HG03159 (cell line): ENCODE data around the gene IL4I1.

Experiments
- ATAC-seq: cut with Tn5 transposase; IDR thresholded peaks from one replicate; pipeline ENCODE4 v1.9.1; 2021; ENCODE audit warnings: mild to moderate bottlenecking, moderate library complexity; ENCODE audit not compliant: unreplicated experiment

IL4I1 gene

DNA sequence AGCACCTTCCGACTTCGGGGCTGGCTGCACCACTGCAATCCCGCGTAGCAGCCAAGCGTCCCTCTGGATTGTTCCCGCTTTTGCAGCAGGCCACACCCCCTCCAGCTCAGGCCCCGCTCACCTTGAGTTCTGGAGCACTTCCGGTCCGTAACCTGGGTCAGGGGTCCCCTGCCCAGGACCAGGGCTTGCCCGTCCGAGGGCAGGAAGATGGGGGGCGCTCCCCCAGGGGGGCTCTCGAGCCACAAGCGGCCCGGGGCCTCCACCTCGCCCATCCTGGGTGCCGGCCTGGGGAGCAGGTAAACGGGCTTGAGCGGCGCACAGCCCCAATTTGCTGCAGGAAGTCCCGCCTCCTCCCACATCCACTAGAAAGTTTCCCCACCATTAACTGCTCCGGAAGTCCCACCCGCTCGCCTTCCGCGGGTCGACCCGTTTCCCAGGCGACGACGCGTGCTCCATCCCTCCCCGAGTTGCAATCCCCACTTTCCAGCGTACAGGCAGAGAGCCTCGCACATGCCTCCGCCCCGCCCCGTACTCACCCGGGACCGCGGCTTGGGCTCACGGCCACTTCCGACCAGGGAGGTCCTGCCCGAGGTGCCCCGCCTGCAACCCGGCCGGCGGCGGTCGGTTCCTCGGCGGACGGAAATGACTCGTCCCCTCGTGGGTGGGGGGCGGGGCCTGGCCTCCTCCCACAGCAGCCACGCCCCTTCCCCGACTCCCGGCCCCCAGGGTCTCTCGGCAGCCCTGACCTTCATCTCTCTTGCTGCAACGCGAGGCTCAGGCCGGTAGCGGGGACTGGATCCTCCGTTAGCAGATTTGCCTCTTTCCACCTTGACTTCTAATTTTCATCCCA lies 29.5 kb downstream of the IL4I1 start, which contains the start of gene PNKP:
TSS of gene PNKP (minus strand) at position 644 of the 850 bp plus-strand sequence. CDS start at position 272, 372 bp downstream.
- peak; percentile 42 for ATAC-seq

DNA sequence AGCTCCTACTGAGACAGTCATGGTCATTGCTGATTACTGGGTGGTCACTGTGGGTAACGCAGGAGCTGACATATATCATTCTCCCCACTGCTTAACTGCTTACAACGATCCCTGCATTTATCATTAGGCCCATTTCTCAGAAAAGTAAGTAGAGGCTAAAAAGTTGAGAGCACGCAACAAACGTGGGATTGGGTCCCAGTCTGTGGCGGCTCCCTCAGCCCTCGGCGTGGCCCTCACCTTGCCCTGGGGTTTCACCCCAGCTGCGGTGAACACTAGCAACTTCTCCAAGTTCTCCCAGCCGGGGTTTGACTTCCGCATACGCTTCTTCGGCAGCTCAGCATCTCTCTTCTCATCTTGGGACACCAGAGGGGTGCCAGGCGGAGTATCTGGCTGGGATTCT lies 31.8 kb downstream of the IL4I1 start:
- ATAC-seq: no peak

DNA sequence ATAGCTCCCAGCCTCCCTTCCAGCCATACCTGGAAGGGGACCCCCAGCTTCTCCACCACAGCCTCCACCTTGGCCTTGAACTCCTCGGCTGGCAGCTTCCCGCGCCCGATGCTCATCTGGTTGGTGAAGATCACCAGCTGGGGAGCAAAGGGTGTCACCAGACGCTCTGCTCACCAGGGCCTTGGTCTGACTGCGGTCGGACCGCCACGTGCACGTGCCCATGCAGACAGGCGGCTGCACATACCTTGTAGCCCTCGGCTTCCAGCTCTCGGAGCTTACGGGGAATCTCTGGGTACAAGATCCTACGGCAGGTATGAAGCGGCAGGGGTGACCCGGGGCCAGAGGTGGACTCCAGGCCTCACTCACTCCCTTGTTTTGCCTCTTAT lies 32.8 kb downstream of the IL4I1 start:
- no peak for ATAC-seq

DNA sequence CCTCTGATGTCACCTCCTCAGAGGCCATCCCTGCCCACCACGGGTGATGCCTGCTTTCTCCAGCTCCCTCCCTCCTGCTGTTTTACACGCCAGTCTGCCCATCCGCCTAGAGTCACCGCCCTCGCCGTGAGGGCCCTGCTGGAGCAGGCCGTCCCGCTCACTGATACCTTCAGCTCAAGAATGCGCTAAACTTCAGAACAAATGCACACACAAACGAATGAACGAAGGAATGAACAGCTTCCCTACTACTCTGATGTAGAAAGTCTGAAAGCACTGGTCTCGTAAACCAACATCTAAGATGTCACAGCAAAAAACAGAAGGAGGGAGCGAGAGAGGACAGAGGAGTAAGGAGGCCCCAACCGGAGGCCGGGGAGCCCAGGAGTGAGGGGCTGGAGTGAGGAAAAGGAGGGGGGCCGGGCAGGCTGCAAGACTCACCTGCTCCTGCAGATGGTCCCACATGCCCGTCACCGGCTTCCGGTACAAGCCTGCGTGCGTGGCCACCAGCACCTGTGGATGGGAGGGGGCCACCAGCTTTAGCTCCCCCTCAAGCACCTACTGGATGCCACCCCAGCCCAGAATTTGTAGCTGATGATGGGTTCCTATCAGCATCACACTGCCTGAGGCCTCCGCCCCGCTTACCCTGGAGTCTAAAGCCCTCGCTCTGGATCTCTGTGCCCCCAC lies 33.3 kb downstream of the IL4I1 start:
- ATAC-seq: no peak

DNA sequence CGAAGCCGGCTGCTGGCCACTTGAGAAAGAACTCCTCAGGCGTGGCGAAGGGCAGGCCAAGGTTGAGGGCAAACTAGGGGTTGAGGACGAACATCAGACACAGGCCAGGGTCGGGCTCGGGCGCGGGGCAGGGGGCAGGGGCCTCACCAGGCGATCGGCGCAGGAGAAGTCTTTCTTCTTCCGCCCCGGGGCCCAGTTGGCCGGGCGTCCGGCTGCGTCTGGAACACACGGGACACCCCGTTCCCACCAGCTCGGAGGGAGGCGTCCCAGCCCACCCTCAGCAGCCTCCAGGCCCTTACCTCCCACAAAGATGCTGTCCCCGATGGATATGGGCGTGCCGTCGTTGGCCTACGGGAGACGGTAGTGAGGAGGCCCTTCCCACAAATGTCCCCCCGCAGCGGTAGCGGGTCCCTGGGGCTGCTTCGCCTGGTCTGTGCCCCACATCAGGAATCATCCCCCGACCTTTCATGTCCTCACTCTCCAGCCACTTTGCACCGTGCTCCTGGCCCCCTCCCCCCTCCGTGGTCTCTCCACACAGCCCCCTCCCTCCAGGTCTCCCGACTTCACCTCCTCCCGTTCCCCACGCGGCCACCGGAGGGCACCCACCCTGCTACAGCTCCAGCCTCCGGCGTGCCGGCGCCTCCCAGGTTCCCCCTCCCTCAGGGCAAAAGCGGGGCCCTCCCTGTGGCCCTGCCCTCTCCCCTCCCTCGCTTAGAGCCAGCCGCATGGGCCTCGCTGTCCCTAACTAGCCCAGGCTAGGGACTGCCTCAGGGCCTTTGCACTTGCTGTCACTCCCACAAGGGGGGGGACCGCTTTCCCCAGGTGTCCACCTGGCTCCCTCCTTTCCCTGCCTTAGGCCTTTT lies 34.1 kb downstream of the IL4I1 start:
- no peak for ATAC-seq

DNA sequence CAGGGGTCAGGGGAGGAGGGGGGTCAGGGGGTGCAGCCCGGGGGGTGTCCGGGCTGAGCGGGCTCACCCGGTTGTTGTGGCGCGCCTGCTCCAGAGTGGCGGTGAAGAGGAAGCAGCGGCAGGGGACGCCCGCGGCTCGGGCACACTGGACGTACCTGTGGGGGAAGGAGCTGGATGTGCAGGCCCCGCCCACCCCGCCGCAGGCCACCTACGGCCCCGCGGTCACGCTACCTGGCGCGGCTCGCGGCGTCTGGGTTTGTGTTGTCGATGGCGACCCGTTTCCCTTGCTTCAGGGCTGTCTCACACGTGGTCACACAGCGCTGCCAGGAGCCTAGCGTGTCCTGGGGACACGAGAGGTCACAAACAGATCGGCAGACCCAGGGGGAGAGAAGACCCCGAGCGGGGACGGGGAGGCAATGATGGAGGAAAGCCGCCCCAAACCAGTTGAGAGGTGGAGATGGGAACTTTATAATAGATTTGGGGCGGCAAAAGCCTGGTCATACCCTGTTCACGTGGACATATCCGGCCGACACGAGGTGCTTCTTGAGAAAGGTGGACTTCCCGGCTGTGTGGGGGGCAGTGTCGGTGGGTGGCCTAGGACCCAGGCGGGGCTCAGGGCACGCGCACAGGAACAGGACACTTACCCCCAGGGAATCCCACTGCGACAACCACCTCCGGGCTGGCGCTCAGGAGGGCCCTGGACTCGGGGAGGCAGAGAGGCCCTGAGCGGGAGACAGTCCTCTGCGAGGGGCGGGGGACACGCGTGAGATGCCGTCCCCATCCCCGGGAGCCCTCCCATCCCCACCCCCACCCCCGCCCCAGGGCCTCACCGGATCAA lies 34.9 kb downstream of the IL4I1 start:
- no peak for ATAC-seq

DNA sequence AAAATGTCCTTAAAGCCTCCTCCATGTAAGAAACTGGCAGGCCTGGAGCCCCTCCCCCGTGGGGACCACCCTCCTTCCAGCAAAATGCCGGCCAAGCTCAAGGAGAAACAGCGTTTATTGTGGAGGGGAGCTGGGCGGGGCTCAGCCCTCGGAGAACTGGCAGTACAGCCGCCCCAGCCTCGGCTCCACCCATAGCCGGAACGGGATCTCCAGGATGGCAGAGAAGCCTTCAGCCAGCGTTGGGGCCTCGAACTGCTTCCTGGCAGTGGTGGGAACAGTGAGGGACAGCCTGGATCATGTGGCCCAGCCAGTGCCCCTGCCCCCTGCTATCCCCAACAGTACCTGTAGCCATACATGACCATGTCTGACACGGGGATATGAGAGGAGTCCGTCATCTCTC lies 35.6 kb downstream of the IL4I1 start:
- no peak for ATAC-seq

DNA sequence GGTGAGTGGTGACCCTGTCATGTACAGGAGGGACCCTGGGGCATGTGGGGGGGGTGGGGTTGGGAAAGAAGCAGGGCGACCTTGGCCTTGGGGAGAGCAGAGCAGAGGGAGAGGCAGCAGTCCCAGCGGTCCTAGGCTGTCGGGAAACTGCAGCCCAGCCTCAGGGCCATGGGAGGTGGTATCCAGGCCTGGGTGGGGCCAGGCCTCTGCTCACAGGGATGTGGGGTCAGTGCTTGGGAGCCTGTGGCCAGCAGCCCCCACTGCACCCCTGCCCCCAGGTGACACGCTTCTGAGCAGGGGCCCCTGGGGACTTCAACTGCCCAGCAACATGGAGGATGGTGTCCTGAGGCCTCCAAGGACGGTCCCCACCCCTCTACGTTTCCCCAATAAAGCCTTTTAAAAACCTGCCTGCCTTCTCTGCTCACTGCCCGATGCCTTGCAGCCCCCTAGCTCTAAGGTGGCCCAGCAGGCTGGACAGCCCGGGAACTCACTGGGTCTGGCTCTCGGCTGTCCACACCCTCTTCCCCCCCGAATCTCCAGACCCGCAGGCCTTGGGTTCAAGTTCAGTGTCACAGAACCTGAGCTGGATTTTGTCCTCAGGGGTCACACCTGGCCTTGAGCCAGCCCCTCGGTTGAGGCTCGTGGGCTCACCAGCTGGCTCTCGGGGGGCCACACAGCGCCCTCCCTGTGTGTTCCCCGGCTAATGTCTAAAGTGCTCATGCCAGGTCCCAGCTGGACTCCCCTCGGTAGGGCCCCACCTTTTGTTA lies 36.2 kb downstream of the IL4I1 start:
- no peak for ATAC-seq

DNA sequence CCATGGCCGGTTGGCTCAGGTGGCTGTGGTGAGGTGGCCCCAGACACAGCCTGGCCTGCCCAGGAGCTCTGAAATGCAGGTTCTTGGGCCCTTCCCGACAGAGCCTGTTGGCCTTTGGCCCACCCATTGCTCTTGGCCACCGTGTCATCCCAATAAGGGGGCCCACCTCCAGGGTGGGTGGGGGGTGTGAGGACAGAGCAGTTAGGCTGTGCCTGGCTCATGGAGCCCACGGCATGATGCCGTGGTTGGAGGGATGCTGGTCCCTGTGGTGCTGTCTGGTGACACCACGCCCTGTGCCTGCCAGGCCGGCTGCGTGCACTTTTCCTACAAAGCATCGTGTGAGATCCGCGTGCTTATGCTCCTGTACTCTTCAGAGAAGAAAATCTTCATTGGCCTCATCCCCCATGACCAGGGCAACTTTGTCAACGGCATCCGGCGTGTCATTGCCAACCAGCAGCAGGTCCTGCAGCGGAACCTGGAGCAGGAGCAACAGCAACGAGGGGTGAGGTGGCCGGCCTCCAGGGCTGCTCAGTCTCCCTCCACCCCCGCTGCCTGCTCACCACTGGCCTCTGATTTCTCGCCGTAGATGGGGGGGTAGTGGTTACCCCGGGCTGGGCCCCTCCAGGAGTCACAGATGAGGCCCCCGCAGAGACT lies 36.9 kb downstream of the IL4I1 start:
- no peak for ATAC-seq

DNA sequence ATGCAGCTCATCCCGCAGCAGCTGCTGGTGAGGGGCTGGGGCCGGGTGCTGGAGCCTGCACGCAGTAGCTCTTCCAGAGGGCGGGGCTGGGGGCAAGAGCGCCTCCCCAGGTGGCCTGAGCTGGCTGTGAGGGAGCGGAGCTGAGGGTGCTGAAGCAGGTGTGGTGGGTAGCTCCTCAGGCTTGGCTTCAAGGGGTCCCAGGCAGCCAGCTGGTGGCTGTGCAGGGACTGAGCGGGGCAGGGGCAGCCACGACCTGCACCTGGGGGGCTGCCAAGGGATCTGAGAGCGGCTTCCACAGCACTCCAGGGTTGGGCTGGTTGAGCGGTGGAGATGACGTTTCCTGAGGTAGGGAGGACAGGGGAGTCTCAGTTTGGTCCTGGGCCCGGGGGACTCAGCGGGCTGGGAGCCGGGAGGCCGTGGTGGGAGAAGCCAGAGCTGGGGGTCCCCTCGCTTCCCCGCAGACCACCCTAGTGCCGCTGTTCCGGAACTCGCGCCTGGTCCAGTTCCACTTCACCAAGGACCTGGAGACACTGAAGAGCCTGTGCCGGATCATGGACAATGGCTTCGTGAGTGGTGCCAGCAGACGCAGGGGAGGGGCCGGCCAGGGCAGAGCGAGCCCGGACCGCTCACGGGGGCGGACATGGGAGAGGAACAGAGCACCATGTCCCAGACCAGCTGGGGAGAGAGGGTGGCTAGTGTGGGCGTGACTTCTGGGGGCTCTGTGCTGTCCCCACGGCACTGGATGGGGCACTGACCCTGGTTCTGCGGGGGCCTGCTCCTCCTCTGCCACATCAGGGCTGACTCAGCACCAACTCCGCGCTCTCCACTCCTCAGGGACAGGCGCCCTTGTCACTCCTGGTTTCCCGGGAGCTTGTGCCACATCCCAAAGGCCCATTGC lies 38.4 kb downstream of the IL4I1 start:
- no peak for ATAC-seq

DNA sequence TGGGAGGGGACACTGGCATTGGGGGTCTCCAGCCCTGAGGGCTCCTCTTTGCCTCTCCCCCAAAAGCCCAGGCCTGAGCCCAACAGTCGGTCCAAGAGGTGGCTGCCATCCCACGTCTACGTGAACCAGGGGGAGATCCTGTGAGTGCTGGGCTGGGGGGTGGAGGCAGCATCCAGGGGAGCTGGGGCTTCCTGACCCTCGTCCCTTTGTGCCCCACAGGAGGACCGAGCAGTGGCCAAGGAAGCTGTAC lies 38.9 kb downstream of the IL4I1 start:
- ATAC-seq: no peak

DNA sequence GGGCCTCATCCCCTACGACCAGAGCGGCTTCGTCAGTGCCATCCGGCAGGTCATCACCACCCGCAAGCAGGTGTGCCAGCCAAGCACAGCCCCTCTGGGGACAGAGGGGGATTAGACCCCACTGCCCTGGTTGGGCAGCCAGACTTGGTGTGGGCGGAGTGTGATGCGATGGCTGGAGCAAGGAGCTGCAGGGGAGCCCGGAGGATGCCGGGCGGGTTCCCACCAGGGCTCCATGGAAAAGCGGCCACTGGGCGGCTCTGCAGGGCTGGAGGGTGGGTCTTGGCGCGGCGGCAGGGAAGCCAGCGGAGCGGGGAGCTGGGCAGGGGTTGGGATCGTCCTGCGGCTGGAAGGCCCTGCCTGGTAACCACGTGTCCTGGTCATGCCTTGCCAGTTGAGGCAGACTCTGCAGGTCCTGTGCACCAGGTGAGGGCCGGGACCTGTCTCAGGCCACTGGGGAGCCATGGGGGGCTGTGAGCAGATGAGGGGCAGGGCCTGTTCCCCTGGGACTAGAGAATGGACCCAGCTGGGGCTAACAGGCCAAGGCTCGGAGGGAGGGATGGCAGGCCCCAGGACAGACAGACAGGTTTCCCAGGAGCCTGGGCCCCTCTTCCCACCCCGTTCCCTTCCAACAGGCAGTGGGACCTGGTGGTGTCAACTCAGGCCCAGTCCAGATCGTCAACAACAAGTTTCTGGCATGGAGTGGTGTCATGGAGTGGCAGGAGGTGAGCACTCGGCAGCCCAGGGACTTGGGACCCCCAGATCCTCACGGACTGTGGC lies 39.4 kb downstream of the IL4I1 start:
- no peak for ATAC-seq

DNA sequence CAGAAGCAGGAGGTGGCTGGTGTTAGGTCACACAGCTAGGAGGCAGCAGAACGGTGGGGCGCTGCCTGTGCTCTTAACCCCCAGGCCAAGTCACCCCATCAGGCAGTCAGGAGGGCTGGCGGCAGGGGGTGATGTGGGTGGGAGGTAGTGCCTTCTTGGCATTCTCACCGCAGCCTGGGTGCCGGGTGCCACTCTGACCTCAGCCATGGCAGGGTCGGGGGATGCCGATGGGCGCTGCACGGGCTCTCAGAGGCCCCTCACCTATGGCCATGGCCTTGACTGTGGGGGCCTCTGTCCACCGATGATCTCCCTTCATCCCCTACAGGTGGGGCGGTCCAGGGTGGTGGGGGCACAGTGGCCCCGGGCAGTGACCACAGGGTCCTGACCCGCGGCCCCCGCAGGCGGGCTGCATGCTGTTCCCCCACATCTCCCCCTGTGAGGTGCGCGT lies 40.1 kb downstream of the IL4I1 start:
- no peak for ATAC-seq

DNA sequence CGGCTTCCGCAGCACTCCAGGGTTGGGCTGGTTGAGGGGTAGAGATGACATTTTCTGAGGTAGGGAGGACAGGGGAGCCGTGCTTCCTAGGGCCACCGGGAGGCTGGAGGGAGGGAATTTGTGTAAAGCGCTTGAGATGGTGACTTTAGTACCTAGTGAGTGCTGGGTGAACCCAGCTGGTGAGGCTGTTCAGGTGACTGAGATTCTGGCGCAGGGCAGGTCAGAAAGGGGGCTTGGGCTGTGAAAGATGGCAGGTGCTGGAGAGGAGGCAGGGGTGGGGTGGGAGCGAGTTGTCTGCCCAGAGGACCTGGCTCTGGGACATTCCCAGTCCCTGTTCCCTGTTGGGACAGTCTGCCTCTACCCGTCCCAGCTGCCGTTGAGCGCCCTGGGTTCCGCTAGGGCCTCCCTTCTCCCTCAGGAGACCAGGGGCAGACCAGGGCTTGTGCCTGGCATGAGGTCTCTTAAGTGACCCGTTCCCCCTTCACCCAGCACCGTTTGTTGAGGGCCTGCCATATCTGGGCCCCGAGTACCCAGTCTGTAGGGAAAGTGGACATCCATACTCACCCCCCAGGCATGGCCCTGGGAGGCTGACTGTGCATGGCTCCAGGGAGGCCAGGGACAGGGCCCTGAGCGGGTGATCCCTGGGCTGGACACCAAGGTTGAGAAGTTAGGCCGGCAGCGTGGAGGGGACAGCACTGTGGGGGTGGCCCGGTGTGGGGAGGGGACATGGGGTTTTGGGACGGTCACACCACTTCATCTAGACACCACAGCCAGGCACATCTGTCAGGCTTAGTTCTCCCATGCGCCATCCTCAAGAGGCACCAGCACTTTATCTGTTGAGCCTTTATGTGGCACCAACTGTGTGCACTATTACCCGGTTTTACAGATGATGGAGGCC lies 40.8 kb downstream of the IL4I1 start:
- ATAC-seq: no peak

DNA sequence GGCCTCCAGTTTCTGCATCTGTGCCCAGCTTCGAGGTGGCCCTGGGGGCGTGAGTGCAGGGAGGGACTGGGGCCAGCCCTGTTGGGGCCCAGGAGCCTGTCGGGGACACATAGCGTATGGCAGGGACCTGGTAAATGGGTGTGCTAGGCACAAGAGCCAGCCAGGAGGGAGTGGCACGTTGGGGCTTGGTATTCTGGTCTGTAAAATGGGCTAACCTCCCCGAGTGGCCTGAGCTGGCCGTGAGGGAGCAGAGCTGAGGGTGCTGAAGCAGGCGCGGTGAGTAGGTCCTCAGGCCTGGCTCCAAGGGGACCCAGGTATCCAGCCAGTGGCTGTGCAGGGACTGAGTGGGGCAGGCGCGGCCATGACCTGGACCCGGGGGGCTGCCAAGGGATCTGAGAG lies 41.4 kb downstream of the IL4I1 start:
- no peak for ATAC-seq

DNA sequence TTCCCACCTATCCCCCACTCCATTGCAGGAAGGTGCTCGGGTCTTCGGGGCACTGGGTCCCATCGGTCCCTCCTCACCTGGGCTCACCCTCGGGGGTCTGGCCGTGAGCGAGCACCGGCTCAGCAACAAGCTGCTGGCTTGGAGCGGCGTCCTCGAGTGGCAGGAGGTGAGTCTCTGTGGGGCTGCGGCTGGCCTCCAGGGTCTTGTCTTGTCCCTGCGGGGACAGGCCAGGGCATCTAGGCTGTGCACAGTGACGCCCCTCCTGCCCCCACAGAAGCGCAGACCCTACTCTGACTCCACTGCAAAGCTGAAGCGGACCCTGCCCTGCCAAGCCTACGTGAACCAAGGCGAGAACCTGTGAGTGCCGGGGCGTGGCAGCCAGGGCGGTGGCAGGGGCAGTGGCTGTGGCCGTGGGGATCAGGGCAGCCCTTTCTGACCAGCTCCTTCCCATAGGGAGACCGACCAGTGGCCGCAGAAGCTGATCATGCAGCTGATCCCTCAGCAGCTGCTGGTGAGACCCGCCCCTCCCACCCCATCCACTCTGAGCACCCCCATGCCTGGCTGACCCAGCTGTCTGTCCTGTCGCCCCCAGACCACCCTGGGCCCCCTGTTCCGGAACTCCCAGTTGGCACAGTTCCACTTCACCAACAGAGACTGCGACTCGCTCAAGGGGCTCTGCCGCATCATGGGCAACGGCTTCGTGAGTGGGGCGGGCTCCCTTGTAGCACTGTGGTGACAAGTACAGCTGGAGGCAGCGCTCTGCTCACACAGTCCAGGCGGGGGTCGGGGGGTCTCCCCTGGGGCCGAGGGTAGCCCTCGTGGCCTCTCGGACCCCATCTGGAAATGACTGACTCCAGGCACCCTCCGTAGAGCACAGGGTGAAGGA lies 42.1 kb downstream of the IL4I1 start:
- ATAC-seq: no peak
